A549 (cell line): Measurements from ENCODE around the gene MAFF. TPM values are rescaled to one million over a fixed set of nuclear protein-coding genes. Genes with fewer than 3 reads are reported as not detected.

ENCODE experiments used
- ATAC-seq, 2 experiments: fragments of 200-7000 bp in 1 of 2; fragments of >200 bp in 1 of 2; cut with Nextera tagmentation in 1 of 2; cut with Tn5 transposase in 1 of 2; 3 replicates each; pipeline versions ENCODE4 v1.8.0 to v1.9.1; 2018 to 2020; ENCODE audit warnings: mild to moderate bottlenecking in 1 of 2, moderate library complexity in 1 of 2
- CTCF ChIA-PET: fragments of 300-600 bp; sonication (Branson Sonifier 250); formaldehyde crosslinking; extraction: SDS; loops from one replicate; lab custom pipeline; 2021; ENCODE audit warnings: antibody characterized with exemption, inconsistent platforms; lab: Yijun Ruan, JAX
- POLR2A ChIA-PET: fragments of 350-600 bp; formaldehyde crosslinking; extraction: SDS; loops from one replicate; lab custom pipeline; 2021; ENCODE audit warnings: antibody characterized with exemption, inconsistent platforms; lab: Yijun Ruan, JAX
- DNase-seq, 2 experiments: peaks; one replicate each; pipeline versions ENCODE4 v3.0.0 to v3.0.0-alpha.2; 2011 to 2016; ENCODE audit warnings: low read depth in 1 of 2, low spot score in 1 of 2
- FAIRE-seq: peaks from 2 replicates; lab custom pipeline; 2011; peaks lifted over from hg19 to GRCh38; lab: Jason Lieb, UNC
- H3K27ac ChIP-seq, 2 experiments: fragments of >200 bp; sonication (Bioruptor Twin); formaldehyde crosslinking; 3 replicates each; pipeline ENCODE4 v1.5.1; 2016 to 2017
- H3K4me1 ChIP-seq: fragments of >200 bp; sonication (Bioruptor Twin); formaldehyde crosslinking; 3 replicates; pipeline ENCODE4 v1.6.1; 2016
- H3K4me2 ChIP-seq: fragments of >200 bp; sonication (Bioruptor Twin); formaldehyde crosslinking; 3 replicates; pipeline ENCODE4 v1.6.1; 2016
- H3K4me3 ChIP-seq: fragments of >200 bp; sonication (Bioruptor Twin); formaldehyde crosslinking; 3 replicates; pipeline ENCODE4 v1.5.1; 2016
- H3K9me3 ChIP-seq: fragments of >200 bp; sonication (Bioruptor Twin); formaldehyde crosslinking; 3 replicates; pipeline ENCODE4 v1.6.1; 2016
- CBX2 ChIP-seq: fragments of 200-600 bp; sonication (generic); IDR thresholded peaks from 2 replicates; pipeline ENCODE4 v1.6.1; 2016; ENCODE audit warnings: low read depth, mild to moderate bottlenecking, borderline replicate concordance
- CEBPB ChIP-seq, 2 experiments: fragments of >200 bp in 1 of 2; sonication (Bioruptor Twin) in 1 of 2; formaldehyde crosslinking in 1 of 2; IDR thresholded peaks; 2 replicates each; pipeline ENCODE4 v1.6.1; 2012 to 2016
- CHD2 ChIP-seq: fragments of 150-350 bp; IDR thresholded peaks from 2 replicates; pipeline ENCODE4 v1.6.1; 2014; ENCODE audit warnings: low read length; ENCODE audit not compliant: partially characterized antibody
- EHF ChIP-seq: fragments of 250-450 bp; sonication (Bioruptor Pico); IDR thresholded peaks from 2 replicates; pipeline ENCODE4 v1.5.0; 2020; ENCODE audit warnings: mild to moderate bottlenecking
- EHMT2 ChIP-seq: fragments of 200-600 bp; sonication (generic); IDR thresholded peaks from 2 replicates; pipeline ENCODE4 v1.6.1; 2016; ENCODE audit warnings: antibody characterized with exemption, low read depth, mild to moderate bottlenecking, moderate library complexity
- EP300 ChIP-seq, 2 experiments: fragments of >200 bp; sonication (Bioruptor Twin); formaldehyde crosslinking; IDR thresholded peaks; 2 replicates in 1 of 2; 3 replicates in 1 of 2; pipeline ENCODE4 v1.6.1; 2016 to 2017
- HDAC2 ChIP-seq: fragments of 200-600 bp; sonication (generic); IDR thresholded peaks from 2 replicates; pipeline ENCODE4 v1.6.1; 2016
- HOXB13 ChIP-seq: fragments of 250-450 bp; sonication (Bioruptor Pico); IDR thresholded peaks from 2 replicates; pipeline ENCODE4 v1.5.0; 2020; ENCODE audit warnings: low read depth, mild to moderate bottlenecking, moderate library complexity
- HOXB5 ChIP-seq: fragments of 250-450 bp; sonication (Bioruptor Pico); IDR thresholded peaks from 2 replicates; pipeline ENCODE4 v1.5.0; 2020; ENCODE audit warnings: mild to moderate bottlenecking, moderate library complexity
- MAFK ChIP-seq: fragments of 450-650 bp; IDR thresholded peaks from 2 replicates; pipeline ENCODE4 v1.6.1; 2014; ENCODE audit not compliant: partially characterized antibody
- MAZ ChIP-seq: fragments of 150-350 bp; IDR thresholded peaks from 2 replicates; pipeline ENCODE4 v1.6.1; 2014; ENCODE audit warnings: antibody characterized with exemption, low read depth, low read length, borderline replicate concordance
- NFE2L2 ChIP-seq: fragments of 150-350 bp; conservative IDR thresholded peaks from 2 replicates; pipeline ENCODE4 v1.6.1; 2014; ENCODE audit warnings: low read length
- POLR2AphosphoS2 ChIP-seq: conservative IDR thresholded peaks from 2 replicates; pipeline ENCODE4 v1.6.1; 2012; ENCODE audit warnings: low read length, improper control_type of control experiment, inconsistent platforms
- RFX5 ChIP-seq: fragments of 450-650 bp; IDR thresholded peaks from 2 replicates; pipeline ENCODE4 v1.7.1; 2014; ENCODE audit warnings: antibody characterized with exemption, mild to moderate bottlenecking, moderate library complexity
- TFCP2L1 ChIP-seq: fragments of 250-450 bp; sonication (Bioruptor Pico); IDR thresholded peaks from 2 replicates; pipeline ENCODE4 v1.5.0; 2021; ENCODE audit warnings: mild to moderate bottlenecking
- ZFP36 ChIP-seq: fragments of 450-650 bp; IDR thresholded peaks from 2 replicates; pipeline ENCODE4 v1.6.1; 2014; ENCODE audit warnings: borderline replicate concordance; ENCODE audit not compliant: partially characterized antibody
- ZNF302 ChIP-seq: fragments of 250-450 bp; sonication (Bioruptor Pico); IDR thresholded peaks from 2 replicates; pipeline ENCODE4 v1.9.0; 2021; ENCODE audit warnings: inconsistent platforms, mild to moderate bottlenecking, moderate library complexity
- ZSCAN20 ChIP-seq: fragments of 250-450 bp; sonication (Bioruptor Pico); IDR thresholded peaks from 2 replicates; pipeline ENCODE4 v1.8.0; 2022; ENCODE audit warnings: mild to moderate bottlenecking, moderate library complexity
- WGBS: methylation state at CpG from one replicate; pipeline ENCODE4 v1.1.6; 2017; ENCODE audit errors: missing lambda C conversion rate; 5-methylcytosine and 5-hydroxymethylcytosine counted together
- polyA plus RNA-seq, 4 experiments: library from polyadenylated mRNA; depleted of rRNA in 3 of 4; stranded (reverse); fragments of >200 nt; fragmentation: RNase III in 1 of 4; extraction: RNeasy Plus Mini Kit Qiagen cat#74134 plus additional on column Dnase treatment in 1 of 4; gene quantifications; 2 replicates in 3 of 4; 3 replicates in 1 of 4; pipeline ENCODE4 v1.2.3, GENCODE V29; 2011 to 2017
- TF ChIP-seq, protein P1 (sequence below): IDR thresholded peaks from 2 replicates; pipeline ENCODE4 v1.6.1; 2012; ENCODE audit warnings: low read depth, borderline replicate concordance
- TF ChIP-seq, protein P2 (sequence below): fragments of 250-450 bp; sonication (Bioruptor Pico); IDR thresholded peaks from 2 replicates; pipeline ENCODE4 v1.5.0; 2021; ENCODE audit warnings: mild to moderate bottlenecking, moderate library complexity, borderline replicate concordance
- TF ChIP-seq, protein P3 (sequence below): fragments of 450-650 bp; IDR thresholded peaks from 2 replicates; pipeline ENCODE4 v1.6.1; 2014; ENCODE audit warnings: antibody characterized with exemption
- TF ChIP-seq, protein P4 (sequence below): IDR thresholded peaks from 2 replicates; pipeline ENCODE4 v1.6.1; 2012
- TF ChIP-seq, protein P5 (sequence below): fragments of 200-600 bp; sonication (generic); IDR thresholded peaks from 2 replicates; pipeline ENCODE4 v1.6.1; 2016; ENCODE audit warnings: antibody characterized with exemption, mild to moderate bottlenecking, moderate library complexity

MAFF gene
- polyA plus RNA-seq, 2 of the 4 experiments (the other 2 are of a cell fraction), result 3.2 to 4.0 TPM

DNA sequence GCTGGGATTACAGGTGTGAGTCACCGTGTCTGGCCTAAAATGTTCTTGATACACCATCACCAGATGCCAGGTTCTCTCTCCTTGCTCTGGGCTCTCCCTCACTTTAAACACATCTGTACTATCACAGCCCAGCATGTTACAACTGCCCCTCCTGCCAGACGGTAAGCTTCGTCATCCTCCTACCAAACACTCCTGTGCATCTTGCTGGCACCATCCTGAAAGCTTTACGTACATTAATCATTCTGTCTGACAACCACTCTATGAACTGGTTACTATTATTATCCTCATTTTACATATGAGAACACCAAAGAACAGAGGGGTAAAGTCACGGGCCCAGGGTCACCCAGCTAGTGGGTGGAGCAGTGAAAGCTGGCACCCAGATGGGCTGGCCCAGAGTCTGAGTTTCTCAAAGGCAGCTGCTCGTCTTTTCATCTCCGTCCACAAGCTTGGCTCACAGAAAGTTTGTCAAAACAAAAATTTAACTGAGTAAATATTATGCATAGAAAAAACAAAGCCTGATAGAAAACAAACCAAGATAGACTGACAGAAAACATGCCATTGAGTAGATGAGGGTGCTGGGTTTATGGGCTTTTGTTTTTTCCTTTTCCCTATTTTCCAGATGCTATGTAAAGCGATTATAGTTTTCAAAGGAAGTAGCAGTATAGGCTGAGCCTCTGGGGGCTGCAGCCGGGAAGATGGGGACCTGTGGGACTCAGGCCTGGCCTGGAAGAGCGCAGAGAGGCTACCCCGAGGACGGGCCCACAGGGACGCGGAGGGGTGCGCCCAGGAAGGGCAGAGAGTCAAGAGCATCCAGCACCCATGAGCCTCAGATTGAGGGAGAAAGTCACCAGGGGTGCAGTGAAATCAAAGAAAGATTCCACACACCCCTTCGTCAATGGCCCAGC, 29.6 kb upstream of the MAFF start:
- WGBS, result 73% methylated on average over 16 of the region's 16 CpGs
- ChIA-PET POLR2A (no interaction called here), CTCF (interaction anchor here (0.7 kb wide), 1 partner anchor 57 kb away, joined by 3 read pairs; no protein-coding TSS in a partner anchor)
- Histone ChIP-seq H3K9me3 (no peaks in the 10 kb centered on the region), H3K27ac (peak overlapping the region; percentile 44 to 68; a peak in 4 of 6 replicates), H3K4me1 (peaks cover 28% of the 10 kb centered on the region), H3K4me3 (no peak overlapping the region), H3K4me2 (peak overlapping the region; percentile 30; the same call in 1 of the 3 replicates)
- FAIRE-seq (no peak), ATAC-seq (no peak), DNase-seq (no peak)
- TF ChIP-seq POLR2AphosphoS2 (no peak), NFE2L2 (no peak), MAZ (no peak), HOXB13 (CRISPR knock-in tag) (no peak), HDAC2 (no peak), CBX2 (no peak), EHMT2 (no peak), HOXB5 (no peak), ZNF302 (CRISPR knock-in tag) (no peak), CHD2 (no peak)
- TF ChIP-seq, protein P1, sequence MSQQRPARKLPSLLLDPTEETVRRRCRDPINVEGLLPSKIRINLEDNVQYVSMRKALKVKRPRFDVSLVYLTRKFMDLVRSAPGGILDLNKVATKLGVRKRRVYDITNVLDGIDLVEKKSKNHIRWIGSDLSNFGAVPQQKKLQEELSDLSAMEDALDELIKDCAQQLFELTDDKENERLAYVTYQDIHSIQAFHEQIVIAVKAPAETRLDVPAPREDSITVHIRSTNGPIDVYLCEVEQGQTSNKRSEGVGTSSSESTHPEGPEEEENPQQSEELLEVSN, result no peak
- TF ChIP-seq, protein P2, sequence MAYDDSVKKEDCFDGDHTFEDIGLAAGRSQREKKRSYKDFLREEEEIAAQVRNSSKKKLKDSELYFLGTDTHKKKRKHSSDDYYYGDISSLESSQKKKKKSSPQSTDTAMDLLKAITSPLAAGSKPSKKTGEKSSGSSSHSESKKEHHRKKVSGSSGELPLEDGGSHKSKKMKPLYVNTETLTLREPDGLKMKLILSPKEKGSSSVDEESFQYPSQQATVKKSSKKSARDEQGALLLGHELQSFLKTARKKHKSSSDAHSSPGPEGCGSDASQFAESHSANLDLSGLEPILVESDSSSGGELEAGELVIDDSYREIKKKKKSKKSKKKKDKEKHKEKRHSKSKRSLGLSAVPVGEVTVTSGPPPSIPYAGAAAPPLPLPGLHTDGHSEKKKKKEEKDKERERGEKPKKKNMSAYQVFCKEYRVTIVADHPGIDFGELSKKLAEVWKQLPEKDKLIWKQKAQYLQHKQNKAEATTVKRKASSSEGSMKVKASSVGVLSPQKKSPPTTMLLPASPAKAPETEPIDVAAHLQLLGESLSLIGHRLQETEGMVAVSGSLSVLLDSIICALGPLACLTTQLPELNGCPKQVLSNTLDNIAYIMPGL, result no peak

DNA sequence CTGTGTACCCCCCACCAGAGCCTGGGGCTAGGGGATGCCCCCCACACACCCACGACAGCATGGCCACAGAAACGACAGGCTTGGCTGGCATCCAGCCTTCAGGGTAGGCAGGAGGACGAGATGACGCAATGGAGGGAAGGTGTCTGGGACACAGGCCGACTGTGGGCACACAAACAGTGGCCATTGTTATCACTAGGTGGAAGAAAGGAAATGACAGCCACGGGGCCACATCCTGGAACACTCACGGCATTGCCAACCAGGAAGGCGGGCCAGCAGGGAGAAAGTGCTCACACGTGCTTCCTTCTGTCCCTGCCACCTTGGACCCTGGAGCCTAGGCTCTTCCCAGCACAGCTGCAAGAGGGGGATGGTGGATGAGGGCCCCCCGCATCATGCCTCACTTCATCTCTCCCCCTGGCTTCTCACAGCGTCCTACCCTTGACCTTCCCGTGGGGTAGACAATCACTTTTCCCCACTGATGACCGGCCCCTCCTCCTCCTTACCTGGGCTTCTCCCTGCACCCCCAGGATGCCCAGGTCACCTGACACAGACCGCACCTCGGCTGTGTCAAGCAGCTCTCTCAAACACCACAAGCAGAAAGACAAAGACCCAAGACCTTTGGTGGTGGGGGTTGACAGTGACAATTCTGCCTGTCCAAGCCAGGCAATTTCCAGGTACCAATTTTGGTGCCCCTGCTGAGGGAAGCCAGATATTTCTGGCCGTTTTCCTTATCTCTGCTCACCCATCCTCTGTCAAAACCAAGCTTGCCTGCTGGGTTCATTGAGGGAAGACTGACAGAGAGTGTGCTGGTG, 28.8 kb upstream of the MAFF start:
- Histone ChIP-seq H3K27ac (peak overlapping the region; percentile 44 to 68; a peak in 4 of 6 replicates), H3K4me2 (peak overlapping the region; percentile 30; the same call in 1 of the 3 replicates), H3K4me3 (no peak overlapping the region), H3K9me3 (no peaks in the 10 kb centered on the region), H3K4me1 (peaks cover 29% of the 10 kb centered on the region)
- ATAC-seq (no peak; a peak in 2 of 6 replicates), DNase-seq (no peak), FAIRE-seq (no peak)
- ChIA-PET CTCF (interaction anchor here (0.5 to 0.9 kb wide), 2 partner anchors 27 to 30 kb away, joined by 3 read pairs; no protein-coding TSS in a partner anchor), POLR2A (no interaction called here)
- 87% methylated on average over 8 of the region's 16 CpGs for WGBS
- TF ChIP-seq, protein P3, sequence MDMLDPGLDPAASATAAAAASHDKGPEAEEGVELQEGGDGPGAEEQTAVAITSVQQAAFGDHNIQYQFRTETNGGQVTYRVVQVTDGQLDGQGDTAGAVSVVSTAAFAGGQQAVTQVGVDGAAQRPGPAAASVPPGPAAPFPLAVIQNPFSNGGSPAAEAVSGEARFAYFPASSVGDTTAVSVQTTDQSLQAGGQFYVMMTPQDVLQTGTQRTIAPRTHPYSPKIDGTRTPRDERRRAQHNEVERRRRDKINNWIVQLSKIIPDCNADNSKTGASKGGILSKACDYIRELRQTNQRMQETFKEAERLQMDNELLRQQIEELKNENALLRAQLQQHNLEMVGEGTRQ, result no peak
- TF ChIP-seq CEBPB (IDR thresholded peaks at IDR 0.05), result peak in 1 of 2 experiments; percentile 59; a peak in 2 of 4 replicates

DNA sequence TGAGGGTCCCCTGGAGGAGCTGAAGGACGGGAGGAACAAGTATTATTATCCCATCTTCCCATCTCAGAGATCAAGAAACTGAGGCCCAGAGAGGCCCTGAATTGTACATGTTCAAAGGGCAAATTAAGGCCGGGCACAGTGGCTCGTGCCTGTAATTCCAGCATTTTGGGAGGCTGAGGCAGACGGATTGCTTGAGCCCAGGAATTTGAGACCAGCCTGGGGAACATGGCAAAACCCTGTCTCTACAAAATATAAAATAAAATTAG, 28.2 kb upstream of the MAFF start:
- no peak for DNase-seq
- POLR2A ChIA-PET, result no interaction called here
- no peak for ATAC-seq
- WGBS, result 100% methylated on average over 4 of the region's 4 CpGs
- FAIRE-seq, result no peak
- Histone ChIP-seq H3K4me2 (no peak overlapping the region), H3K9me3 (no peaks in the 10 kb centered on the region), H3K4me1 (peaks cover 31% of the 10 kb centered on the region), H3K27ac (peak overlapping the region in 1 of 2 experiments; percentile 44; a peak in 1 of 6 replicates), H3K4me3 (no peak overlapping the region)
- CTCF ChIA-PET, result interaction anchor here (0.5 to 0.9 kb wide), 3 partner anchors 10 to 29 kb away, joined by 3 read pairs; no protein-coding TSS in a partner anchor
- TF ChIP-seq ZFP36 (no peak), MAFK (no peak), EHF (CRISPR knock-in tag) (no peak), RFX5 (no peak), CEBPB (IDR thresholded peaks at IDR 0.05) (no peak), POLR2AphosphoS2 (no peak), HOXB5 (no peak), EP300 (IDR thresholded peaks at IDR 0.05) (no peak), TFCP2L1 (CRISPR knock-in tag) (no peak), ZSCAN20 (no peak)
- TF ChIP-seq, protein P4, sequence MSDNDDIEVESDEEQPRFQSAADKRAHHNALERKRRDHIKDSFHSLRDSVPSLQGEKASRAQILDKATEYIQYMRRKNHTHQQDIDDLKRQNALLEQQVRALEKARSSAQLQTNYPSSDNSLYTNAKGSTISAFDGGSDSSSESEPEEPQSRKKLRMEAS, result no peak
- TF ChIP-seq, protein P3, result no peak
- TF ChIP-seq, protein P5, sequence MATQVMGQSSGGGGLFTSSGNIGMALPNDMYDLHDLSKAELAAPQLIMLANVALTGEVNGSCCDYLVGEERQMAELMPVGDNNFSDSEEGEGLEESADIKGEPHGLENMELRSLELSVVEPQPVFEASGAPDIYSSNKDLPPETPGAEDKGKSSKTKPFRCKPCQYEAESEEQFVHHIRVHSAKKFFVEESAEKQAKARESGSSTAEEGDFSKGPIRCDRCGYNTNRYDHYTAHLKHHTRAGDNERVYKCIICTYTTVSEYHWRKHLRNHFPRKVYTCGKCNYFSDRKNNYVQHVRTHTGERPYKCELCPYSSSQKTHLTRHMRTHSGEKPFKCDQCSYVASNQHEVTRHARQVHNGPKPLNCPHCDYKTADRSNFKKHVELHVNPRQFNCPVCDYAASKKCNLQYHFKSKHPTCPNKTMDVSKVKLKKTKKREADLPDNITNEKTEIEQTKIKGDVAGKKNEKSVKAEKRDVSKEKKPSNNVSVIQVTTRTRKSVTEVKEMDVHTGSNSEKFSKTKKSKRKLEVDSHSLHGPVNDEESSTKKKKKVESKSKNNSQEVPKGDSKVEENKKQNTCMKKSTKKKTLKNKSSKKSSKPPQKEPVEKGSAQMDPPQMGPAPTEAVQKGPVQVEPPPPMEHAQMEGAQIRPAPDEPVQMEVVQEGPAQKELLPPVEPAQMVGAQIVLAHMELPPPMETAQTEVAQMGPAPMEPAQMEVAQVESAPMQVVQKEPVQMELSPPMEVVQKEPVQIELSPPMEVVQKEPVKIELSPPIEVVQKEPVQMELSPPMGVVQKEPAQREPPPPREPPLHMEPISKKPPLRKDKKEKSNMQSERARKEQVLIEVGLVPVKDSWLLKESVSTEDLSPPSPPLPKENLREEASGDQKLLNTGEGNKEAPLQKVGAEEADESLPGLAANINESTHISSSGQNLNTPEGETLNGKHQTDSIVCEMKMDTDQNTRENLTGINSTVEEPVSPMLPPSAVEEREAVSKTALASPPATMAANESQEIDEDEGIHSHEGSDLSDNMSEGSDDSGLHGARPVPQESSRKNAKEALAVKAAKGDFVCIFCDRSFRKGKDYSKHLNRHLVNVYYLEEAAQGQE, result no peak
